GM12801 (cell line): ENCODE measurements around the gene PTGES.

ENCODE experiments used
- TF ChIP-seq, protein P1 (sequence below): IDR thresholded peaks from one replicate; pipeline ENCODE4 v1.5.1; 2011; ENCODE audit warnings: control low read depth; ENCODE audit not compliant: insufficient read length; ENCODE audit errors: extremely low read depth

The PTGES gene

DNA sequence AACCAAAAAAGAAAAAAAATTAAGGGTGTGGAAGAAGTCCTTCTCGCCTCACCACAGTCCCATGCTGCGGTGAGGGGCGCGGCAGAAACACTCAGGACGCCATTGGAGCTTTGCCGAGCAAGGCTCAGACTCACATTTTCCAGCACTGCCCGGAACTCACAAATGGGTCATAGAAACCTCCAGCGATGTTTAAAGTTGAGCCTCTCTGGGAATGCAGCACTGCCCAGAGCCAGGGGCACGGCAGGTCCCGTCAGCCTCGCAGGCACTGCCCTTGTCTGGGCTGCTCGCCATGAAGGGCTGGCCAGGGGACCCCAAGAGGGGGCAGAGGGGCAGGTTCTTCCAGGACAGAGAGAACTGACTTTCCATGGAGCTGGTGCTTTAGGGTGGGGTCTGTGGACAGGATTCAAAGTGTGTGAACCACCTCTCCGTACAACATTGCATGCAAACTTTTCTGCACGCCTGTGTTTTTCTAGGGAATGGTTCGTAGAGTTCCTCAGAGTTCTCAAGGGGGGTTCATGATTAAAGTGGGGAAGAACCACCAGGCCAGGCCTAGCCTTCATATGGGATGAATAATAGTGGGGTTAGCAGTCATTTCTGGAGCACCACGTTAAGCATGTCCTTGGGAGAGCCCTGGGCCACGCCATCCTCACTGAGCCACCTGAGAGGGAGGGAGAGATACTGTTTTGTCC is 49.0 kb downstream of the PTGES start:
- TF ChIP-seq, protein P1, sequence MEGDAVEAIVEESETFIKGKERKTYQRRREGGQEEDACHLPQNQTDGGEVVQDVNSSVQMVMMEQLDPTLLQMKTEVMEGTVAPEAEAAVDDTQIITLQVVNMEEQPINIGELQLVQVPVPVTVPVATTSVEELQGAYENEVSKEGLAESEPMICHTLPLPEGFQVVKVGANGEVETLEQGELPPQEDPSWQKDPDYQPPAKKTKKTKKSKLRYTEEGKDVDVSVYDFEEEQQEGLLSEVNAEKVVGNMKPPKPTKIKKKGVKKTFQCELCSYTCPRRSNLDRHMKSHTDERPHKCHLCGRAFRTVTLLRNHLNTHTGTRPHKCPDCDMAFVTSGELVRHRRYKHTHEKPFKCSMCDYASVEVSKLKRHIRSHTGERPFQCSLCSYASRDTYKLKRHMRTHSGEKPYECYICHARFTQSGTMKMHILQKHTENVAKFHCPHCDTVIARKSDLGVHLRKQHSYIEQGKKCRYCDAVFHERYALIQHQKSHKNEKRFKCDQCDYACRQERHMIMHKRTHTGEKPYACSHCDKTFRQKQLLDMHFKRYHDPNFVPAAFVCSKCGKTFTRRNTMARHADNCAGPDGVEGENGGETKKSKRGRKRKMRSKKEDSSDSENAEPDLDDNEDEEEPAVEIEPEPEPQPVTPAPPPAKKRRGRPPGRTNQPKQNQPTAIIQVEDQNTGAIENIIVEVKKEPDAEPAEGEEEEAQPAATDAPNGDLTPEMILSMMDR = no peak

GRCh38 chr9:129702589-129703520 is 50.0 kb downstream of the PTGES start:
- TF ChIP-seq, protein P1 = no peak

- TF ChIP-seq, protein P1 = no peak
These were observed 51.3 kb downstream of the PTGES start for GRCh38 chr9:129701549-129701948.

- TF ChIP-seq, protein P1 = no peak
These were observed 51.8 kb downstream of the PTGES start for GRCh38 chr9:129701054-129701453.

GRCh38 chr9:129698254-129698757 is 54.5 kb downstream of the PTGES start:
- TF ChIP-seq, protein P1 = no peak

DNA sequence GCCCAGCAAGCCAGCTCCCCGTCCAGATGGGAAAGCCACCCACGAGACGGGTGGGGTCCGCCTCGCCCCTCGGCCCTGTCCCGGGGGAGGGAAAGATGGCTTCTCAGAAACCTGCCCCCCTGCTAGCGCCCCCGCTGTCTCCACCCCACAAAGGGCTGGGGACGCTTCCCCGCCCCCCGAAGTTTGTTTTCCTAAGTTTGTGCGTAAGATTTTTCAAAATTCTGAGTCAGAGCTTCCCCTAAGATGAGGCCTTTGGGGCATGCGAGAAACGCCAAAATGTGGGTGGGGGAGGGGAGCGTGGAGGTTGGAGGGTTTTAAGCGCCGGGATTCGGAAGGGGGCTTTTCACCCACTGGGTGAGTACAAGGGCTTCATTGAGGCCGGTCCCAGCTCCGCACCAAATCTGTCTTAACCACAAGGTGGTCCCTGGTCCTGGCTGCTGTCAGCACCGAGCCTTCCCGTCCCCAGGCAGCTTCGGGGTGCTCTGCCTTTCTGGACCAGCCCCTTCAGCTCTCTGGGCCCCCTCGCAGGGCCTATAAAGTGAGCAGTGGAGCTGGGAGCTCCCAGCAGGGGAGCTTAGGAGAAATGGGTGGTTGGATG is 55.1 kb downstream of the PTGES start:
- TF ChIP-seq, protein P1 = no peak
